GM19324 (cell line): ENCODE results near the gene POU2AF1.

Experiments
- ATAC-seq: cut with Tn5 transposase; IDR thresholded peaks from one replicate; pipeline ENCODE4 v1.9.1; 2021; ENCODE audit warnings: mild to moderate bottlenecking, moderate library complexity; ENCODE audit not compliant: unreplicated experiment, low FRiP score

POU2AF1 gene

DNA sequence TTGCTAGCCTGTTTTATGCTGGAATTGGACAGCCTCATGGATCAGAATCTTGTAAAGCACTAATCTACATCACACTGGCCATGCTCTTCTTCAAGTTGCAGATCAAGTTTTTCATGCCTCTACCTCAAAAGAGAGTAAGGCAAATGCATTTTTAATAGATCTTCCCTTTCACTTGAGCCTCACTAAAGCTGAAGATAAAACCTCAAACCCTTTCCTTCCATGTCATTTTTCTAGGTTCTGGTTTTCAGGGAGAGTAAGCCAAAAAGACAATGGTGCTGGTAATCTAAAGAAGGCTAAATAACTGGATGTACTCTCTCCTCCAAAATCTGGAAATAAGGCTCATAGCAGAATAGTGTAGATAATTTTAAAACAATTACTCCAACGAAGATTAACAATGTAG lies 28.3 kb downstream of the POU2AF1 start:
- no peak for ATAC-seq

DNA sequence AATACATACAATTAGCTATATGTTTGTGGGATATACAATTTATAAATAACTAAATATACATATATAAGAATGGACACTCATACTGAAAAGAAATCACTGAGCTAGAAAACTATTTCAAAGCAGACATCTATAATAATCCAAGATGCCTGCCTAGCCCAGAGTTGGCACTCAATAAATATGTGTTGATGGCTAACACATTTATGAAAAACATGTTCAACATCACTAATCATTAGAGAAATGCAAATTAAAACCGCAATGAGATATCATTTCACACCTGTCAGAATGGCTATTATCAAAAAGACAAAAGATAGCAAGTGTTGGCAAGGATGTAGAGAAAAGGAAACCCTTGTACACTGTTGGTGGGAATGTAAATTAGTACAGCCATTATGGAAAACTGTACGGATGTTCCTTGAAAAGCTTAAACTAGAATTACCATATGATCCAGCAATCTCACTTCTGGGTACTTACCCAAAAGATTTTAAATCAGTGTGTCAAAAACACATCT lies 29.8 kb downstream of the POU2AF1 start:
- no peak for ATAC-seq

DNA sequence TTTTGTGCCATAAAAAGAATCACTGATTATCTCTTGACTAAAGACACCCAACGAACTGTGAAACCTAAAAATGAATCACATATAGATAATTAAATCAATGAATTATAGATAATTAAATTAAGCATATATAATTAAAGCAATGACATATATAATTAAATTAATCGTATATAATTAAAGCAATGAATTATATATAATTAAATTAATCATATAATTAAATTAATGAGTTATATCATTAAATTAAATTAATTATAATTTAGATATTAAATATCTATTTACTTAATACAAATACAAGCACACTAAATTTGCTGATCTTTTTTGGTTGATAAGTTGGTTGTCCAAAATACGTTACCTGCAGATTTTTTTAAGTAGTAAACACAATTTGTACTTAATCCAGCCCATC lies 30.9 kb downstream of the POU2AF1 start:
- no peak for ATAC-seq

DNA sequence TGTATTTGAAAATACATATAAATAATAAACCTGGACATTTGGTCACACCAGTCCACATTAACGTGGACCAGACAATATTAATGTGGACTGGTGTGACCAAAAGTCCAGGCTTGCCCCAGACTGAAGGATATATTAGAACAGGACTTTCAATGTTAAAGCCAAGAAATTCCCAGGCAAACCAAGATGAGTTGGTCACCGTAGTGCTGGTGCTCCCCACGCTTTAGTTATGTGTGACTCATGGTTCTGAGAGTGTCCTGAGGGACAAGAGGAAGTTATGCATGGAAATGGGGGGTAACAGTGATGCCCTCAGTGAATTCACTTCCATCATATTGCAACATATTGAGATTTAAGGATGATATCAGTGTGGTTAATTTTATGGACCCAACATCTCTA lies 31.4 kb downstream of the POU2AF1 start:
- ATAC-seq = no peak

DNA sequence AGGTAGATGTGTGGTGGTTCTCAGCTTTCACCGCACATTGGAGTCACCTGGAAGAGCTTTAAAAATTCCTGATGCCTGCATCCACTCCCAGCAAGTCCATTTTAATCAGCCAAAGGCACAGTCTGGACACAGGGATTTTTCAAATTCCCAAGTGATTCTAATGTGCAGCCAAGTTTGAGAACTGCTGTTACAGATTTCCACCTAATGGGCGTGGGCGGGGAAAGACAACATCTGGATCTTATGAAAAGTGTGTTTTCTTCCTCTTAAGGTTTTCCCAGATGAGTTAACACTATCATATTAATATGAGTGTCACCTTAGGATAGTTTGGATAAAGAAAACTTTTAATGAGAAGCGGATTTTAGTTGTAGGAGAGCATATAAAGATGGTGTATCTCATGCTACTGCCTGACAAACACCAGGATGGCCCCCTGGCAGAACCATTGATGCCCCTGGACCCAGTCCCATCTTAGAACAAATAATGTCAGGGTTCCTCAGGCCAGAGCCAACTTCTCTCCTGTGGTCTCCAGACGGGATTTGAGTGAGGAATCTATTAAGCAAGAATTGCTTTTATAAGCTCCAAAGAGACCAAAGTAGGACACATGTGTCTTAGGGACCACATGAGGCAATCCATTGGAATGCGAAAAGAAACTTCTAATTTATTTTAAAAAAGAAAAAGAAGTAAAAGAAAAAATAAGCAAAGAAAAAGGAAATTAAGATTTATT lies 31.9 kb downstream of the POU2AF1 start:
- ATAC-seq = no peak

DNA sequence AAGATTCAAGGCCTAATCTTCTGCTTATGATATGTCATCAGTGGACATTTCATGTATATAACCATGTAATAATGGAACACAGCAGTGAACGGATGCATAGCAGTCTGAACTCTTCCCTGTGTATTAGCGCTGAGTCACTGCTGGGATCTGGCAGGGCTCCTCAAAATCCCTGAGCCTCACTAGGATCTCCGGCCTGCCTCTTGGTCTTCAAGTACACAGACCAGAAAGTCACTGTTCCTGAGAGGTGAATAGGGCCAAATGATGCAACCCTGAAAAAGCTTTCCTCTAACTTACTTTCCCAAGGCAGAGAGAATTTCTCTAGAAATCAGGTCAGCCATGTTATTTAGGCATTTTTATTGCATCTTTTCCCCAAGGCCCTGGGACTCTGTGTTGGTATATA lies 35.0 kb downstream of the POU2AF1 start:
- ATAC-seq = no peak

DNA sequence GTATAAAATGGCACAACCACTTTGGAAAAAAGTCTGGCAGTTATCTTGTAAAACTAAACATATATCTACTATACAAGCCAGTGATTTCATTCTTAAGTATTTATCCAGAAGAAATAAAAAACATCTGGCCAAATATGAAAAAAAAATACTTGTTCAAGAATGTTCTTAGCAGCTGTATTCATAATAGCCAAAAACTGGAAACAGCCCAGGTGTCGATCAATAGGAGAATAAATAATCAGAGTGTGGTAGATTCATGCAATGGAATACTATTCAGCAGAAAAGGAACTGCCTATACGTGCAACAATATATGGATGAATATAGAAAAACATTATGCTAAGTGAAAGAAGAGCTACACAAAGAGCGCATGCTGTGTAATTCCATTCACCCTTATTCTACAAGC lies 36.7 kb downstream of the POU2AF1 start:
- no peak for ATAC-seq

DNA sequence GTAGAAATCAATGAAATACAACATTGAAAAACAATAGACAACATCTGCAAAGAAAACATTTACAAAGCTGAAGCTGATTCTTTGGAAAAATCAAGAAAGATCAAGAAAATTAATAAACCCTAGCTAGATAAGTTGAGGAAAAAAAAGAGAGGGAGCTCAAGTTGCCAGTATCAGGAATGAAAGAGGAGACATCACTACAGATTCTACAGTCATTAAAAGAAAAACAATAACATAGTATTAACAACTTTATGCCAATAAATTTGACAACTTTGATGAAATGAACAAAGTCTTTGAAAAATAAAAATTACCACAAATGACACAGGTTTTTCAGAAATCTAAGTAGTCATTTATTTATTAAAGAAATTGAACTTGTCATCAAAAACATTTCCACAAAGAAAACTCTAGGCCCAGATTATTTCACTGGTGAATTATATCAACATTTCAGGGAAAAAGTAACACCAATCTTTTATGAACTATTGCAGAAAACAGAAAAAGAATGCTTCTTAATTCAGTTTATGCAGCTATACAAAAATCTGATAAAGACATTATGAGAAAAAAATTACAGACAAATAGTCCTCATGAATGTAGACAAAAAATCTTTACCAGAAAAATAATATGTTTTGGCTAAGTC lies 39.2 kb downstream of the POU2AF1 start:
- ATAC-seq = no peak

DNA sequence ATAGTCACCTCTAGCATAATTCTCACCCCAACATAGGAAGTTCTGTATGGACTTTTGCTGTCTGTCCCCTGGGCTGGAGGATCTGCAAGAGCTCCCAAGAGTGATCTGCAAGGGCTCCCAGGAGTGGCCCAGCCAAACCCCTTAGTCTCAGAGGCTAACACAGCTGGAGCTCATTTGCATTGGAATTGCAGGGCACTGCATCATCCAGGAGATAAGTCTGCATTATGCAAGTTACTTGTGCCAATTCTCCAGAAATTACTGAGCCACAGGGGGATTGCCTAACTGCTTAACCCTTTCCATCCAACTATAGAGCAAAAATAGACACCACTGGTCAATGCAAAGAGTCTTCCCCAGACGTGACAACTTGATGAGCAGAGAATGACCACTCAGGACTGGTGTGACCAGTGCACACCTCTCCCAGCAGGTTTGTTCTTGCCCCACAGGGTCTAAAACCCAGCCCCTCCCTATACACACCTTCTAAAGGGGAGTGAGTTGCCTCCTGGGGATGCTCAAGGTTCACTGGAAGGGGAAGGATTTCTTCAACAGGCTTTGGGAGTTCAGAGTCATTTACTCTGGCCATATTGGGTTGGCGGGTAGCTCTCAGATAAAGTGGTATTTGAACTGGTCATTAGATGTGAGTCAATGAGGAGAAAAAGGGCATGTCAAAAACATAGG lies 42.4 kb downstream of the POU2AF1 start:
- ATAC-seq = no peak

DNA sequence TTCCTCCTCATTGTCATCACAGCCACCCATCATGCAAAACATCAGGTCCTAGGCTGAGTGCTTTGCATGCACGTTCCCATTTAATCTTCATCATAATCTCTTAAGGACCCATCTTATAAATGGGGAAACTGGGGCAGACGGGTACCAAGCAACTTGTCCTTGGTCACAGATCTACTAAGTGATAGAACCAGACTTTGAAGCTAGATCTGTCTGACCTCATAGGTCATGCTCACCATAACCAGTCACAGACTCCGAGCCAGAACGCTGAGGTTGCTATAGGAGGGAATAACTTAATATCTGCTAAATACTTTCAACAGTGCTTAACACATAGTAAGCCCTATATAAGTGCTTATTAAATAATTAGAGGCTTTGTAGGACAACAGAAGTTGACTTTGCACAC lies 43.0 kb downstream of the POU2AF1 start:
- ATAC-seq = no peak

DNA sequence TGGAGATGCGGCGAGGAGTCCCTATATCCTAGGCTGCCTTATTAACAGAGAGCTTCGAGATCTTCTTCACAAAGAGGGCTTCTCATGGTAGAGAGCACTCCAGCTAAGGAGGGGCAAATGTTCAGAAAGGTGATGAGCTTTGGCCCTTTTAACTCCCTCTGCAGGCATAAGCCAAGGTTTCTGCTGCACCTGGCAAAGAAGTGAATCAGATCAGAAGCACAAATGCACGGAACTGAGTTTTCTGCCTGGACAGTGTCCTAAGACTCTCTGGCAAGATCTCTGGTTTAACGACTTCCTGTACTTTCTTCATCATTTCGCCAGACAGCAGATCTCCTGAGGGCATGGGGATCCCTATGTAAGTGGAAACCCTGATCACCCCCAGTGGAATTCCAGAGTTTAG lies 43.5 kb downstream of the POU2AF1 start:
- ATAC-seq = no peak

DNA sequence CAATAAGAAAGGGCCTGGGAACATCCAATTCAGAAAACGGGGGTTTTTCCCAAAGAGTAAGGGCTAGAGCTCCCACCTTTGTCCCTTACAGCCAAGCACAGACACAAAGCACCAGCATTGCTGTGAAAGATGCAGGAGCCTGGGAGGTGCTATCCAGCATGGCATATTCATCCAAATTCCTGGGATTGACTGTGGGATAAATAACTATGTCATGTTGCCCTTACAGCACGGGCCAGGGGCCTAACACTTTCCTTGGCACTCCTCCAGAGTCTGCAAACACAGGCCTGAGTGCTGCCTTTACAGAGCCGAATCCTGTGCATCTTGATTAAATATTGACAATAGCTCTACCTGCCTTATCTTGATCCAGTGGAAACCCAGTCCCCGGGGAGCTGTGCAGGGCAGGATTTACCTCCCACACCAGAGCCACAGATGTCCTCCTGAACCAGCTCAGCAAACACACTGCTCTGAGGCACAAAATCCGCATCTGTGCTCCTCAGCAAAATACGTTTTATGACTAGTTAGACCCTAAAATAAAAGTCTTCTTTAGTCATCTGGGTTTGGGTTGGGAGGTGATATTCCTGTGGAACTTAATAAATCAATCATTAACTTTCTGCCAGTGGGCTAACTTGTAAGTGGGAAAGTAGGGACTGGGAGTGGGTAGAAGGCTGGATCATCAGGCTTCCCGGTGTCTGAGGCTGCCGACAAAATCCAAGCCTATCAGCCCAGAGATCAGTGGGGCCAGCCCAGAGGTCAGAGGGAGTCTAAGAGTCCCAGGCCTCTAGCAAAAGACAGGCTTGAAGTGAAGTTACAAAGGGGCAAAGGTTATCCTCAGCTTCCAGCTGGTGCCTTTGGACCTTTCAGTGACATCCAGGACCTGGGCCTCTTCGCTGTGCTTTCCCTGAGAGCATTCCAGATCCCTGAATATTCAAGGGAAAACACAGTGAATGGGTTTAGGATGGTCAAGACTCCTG lies 44.3 kb downstream of the POU2AF1 start:
- no peak for ATAC-seq

DNA sequence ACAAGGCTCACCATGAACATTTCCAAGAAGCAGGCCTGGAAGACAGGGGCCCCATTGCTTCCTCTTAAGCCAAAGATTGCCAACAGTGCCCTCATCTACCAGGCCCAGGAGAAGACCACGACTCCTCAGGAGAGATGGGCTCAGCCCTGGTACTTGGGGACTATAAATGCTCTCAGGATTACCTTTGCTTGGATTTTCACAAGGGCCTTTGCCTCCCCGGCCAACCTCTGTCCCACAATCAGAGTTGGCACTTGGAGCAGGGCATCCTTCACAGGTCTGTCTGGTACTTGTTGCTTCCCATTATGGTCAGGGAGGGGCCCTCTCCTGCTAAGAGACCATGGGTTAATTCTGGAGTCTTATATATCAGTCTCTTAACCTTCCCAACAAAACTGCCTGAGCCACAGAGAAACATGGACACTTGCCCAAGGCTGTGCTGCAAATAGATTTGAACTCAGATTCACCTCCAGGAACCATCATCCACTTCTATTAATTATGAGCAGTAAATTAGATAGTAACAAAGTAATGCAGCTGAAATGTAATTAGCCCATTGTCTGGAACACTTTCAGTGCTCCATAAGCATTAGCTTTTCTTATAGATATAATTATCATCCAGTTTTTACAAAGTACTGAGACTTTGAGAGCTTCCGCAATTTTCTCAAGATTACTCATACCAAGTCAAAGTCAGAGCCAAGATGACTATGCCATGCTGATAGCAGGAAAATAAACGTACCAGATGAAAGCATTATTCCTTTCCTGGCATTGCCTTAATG lies 47.2 kb downstream of the POU2AF1 start:
- ATAC-seq = no peak

DNA sequence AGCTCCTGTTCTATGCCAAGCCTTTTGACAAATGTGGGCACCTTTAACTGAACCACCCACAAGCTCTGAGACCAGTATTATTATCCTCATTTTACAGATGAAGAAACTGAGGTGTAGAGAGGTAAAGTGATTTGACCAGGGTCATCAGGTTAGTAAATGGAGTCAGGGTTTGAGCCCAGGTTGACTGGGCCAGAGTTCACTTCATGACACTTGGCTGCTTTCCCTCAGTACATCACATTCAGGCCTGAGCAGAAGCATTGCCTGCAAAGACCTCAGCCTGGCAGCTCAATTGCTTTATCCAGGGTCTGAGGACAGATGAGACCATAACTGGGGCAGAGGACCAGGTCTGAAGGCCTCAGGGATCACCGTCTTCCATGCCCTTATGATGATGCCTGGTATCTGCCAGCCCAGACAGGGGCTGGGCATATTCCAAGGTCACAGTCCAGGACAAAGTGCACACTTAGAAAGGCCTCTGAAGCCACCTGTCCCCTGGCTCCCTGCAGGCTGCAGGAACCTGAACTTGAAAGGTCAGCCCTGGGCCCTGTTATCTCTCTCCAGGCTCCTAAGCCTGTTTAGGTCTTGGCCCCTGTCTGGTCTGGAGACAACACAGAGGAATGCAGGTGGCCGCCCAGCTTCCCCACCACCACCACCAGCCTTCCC lies 48.7 kb downstream of the POU2AF1 start:
- ATAC-seq = no peak

DNA sequence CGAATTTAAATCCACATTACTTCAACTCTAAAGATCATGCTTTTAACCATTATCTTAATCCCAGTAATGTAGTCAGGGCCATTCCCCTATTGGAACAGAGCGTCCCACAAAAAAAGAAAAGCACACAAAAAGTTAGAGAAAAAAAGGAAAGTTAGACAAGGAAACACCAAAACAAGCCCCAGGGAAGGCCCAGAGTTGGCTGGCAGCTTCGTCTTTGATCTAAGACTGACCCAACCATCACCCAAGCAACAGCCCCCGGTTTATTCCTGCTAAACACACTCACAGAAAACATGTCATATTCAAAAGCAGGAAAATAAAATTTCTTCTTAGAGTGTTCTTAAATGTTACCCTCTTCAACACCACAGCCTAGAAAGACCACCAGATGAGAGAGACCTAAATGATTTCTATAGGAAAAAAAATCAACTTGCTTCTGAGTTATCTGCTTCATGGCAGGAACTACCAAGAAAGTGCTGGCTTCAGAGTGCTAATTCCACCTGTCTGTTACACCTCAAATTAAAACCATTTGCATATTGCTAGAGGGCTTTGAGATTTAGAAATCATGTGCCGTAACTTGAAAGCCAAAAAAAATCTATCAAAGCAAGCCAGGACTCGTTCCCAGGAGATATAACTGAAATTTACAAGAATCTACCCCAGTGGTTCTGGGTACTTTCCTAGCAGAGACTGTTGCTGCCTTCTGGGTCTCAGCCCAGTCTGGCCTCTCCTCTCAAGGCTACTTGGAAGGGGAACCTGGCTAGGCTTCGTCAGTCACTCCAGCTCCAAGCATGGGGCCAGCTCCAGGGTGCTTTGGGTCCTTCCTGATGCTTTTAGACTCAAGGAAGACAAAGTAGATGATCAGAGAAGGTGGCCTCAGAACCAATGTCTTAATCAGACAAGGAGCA lies 49.5 kb downstream of the POU2AF1 start:
- no peak for ATAC-seq

DNA sequence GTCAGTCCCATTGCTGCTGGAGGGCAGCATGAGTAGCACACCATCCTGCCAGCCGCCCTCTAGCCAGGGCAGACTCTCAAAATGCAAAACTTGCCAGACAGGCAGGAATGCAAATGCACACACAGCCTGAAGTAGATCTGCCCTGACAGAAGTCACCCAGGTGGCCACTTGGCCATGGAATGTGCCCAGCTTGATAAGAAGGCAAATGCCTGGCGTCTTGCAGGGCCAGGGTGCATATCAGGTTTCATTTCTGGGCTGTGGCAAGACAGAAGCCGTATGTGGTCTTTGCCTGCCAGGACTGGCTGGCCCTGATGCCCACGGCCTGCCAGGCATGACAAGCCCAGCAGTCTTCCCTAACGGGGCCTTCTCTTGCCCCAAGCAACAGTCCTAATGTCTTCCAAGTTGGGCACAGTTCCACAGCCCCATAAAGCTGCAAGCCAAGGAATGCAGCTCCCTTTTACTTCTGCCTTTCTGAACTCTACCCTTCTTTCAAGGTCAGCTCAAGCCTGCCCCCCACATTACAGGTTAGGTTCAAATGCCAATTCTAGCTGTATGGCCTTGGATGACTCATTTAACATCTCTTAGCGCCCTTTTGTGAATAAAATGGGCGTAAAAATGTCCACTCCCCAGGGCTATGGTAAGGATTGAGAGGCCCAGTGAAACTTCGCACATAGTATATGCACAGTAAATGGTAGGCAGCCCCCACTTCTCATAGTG lies 51.0 kb downstream of the POU2AF1 start:
- ATAC-seq = no peak

DNA sequence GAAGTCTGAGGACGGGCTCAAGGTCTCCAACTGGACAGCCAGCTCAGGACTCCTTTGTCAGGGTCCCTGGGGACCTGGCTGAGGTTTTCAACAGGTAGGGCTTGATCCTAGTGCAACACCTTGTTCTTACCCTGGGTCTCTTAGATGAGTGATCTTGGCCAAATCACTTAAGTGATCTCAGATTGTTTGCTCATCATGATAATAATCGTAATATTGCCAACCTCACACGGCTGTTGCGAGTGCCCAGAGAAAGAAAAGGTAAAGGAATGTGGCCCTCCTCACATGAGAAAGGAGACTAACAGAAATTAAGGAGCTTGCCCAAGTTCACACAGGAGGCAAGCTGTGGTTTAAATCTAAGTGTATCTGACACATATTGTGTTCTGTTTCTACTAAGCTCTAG lies 52.3 kb downstream of the POU2AF1 start:
- no peak for ATAC-seq

DNA sequence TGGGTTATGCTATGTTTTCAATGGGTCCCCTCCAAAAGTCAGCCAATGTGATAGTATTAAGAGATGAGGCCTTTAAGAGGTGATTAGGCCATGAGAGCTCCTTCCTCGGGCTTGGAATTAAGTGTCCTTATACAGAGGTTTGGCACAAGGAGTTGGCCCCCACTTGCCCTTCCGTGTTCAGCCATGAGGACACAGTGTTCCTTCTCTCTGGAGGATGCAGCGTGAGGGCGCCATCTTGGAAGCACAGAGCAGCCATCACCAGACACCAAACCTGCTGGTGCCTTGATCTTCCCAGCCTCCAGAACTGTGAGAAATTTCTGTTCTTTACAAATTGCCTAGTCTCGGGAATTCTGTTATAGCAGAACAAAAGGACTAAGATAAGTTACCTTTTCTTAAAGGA lies 53.8 kb downstream of the POU2AF1 start:
- no peak for ATAC-seq
